RWPE2 (cell line): Measurements from ENCODE around the gene HPS3.

Experiments
- ATAC-seq: fragments of 200-7000 bp; cut with Tn5 transposase; 3 replicates; pipeline ENCODE4 v1.9.1; 2021; ENCODE audit warnings: low read depth
- DNase-seq: peaks from one replicate; pipeline ENCODE4 v3.0.0-alpha.2; 2020; ENCODE audit warnings: low spot score
- H3K27ac ChIP-seq: fragments of 450-650 bp; 2 replicates; pipeline ENCODE4 v1.5.1; 2017; ENCODE audit warnings: mild to moderate bottlenecking; ENCODE audit not compliant: poor library complexity, severe bottlenecking
- H3K27me3 ChIP-seq: fragments of 250-450 bp; sonication (Bioruptor Pico); 2 replicates; pipeline ENCODE4 v1.5.1; 2021; ENCODE audit warnings: mild to moderate bottlenecking, moderate library complexity; ENCODE audit not compliant: insufficient read depth, poor library complexity, severe bottlenecking
- H3K36me3 ChIP-seq: fragments of 250-450 bp; sonication (Bioruptor Pico); 2 replicates; pipeline ENCODE4 v1.5.1; 2020; ENCODE audit warnings: low read depth, mild to moderate bottlenecking, moderate library complexity
- H3K4me1 ChIP-seq: fragments of 250-450 bp; sonication (Bioruptor Pico); 2 replicates; pipeline ENCODE4 v1.5.1; 2021; ENCODE audit warnings: mild to moderate bottlenecking, moderate library complexity; ENCODE audit not compliant: insufficient read depth, poor library complexity, severe bottlenecking
- H3K4me3 ChIP-seq: fragments of 250-450 bp; sonication (Bioruptor Pico); 2 replicates; pipeline ENCODE4 v1.5.1; 2021; ENCODE audit warnings: mild to moderate bottlenecking, moderate library complexity; ENCODE audit not compliant: severe bottlenecking
- H3K9me3 ChIP-seq: fragments of 250-450 bp; sonication (Bioruptor Pico); 2 replicates; pipeline ENCODE4 v1.5.1; 2021; ENCODE audit warnings: mild to moderate bottlenecking, moderate library complexity; ENCODE audit not compliant: severe bottlenecking
- CTCF ChIP-seq: fragments of 450-650 bp; IDR thresholded peaks from one replicate; pipeline ENCODE4 v1.5.1; 2017; ENCODE audit warnings: mild to moderate bottlenecking, moderate library complexity; ENCODE audit not compliant: poor library complexity, severe bottlenecking

The HPS3 gene

GRCh38 chr3:149131589-149131988, 2.2 kb downstream of the HPS3 start:
- no peaks in the 10 kb centered on the region for H3K27me3 ChIP-seq
- H3K4me3 ChIP-seq, result no peak overlapping the region
- no peak for ATAC-seq
- DNase-seq, result no peak
- no peak for TF ChIP-seq CTCF
- no peaks in the 10 kb centered on the region for H3K9me3 ChIP-seq
- peaks cover 3% of the 10 kb centered on the region for H3K4me1 ChIP-seq
- no peak overlapping the region for H3K27ac ChIP-seq
- H3K36me3 ChIP-seq, result no peaks in the 10 kb centered on the region; the same call in 1 of the 2 replicates

GRCh38 chr3:149134575-149134974, 5.1 kb downstream of the HPS3 start:
- Histone ChIP-seq H3K4me1 (no peaks in the 10 kb centered on the region), H3K36me3 (no peaks in the 10 kb centered on the region; the same call in 1 of the 2 replicates), H3K27ac (no peak overlapping the region), H3K27me3 (no peaks in the 10 kb centered on the region), H3K9me3 (no peaks in the 10 kb centered on the region), H3K4me3 (no peak overlapping the region)
- no peak for DNase-seq
- TF ChIP-seq CTCF, result no peak
- no peak for ATAC-seq

GRCh38 chr3:149142682-149143081, 13.2 kb downstream of the HPS3 start:
- TF ChIP-seq CTCF, result no peak
- DNase-seq (no peak), ATAC-seq (no peak)
- Histone ChIP-seq H3K27me3 (no peaks in the 10 kb centered on the region), H3K36me3 (peaks cover 7% of the 10 kb centered on the region; the same call in 1 of the 2 replicates), H3K9me3 (no peaks in the 10 kb centered on the region), H3K27ac (no peak overlapping the region), H3K4me3 (no peak overlapping the region), H3K4me1 (no peaks in the 10 kb centered on the region)

- Histone ChIP-seq H3K27me3 (no peaks in the 10 kb centered on the region), H3K9me3 (no peaks in the 10 kb centered on the region), H3K4me1 (no peaks in the 10 kb centered on the region), H3K36me3 (peaks cover 7% of the 10 kb centered on the region), H3K27ac (no peak overlapping the region), H3K4me3 (no peak overlapping the region)
- no peak for TF ChIP-seq CTCF
- ATAC-seq (no peak), DNase-seq (no peak)
Observed at GRCh38 chr3:149145356-149145755, 15.9 kb downstream of the HPS3 start.

GRCh38 chr3:149145974-149146373, 16.5 kb downstream of the HPS3 start:
- no peak overlapping the region for H3K27ac ChIP-seq
- H3K36me3 ChIP-seq, result peaks cover 12% of the 10 kb centered on the region
- no peaks in the 10 kb centered on the region for H3K4me1 ChIP-seq
- no peak for DNase-seq
- no peak for ATAC-seq
- no peaks in the 10 kb centered on the region for H3K27me3 ChIP-seq
- no peak overlapping the region for H3K4me3 ChIP-seq
- H3K9me3 ChIP-seq, result no peaks in the 10 kb centered on the region
- TF ChIP-seq CTCF, result no peak
